ENCODE results near the gene VWA3B. TPM values are rescaled to one million over a fixed set of nuclear protein-coding genes. Genes with fewer than 3 reads are reported as not detected.

The VWA3B gene
- total RNA-seq, 1 donor from 2014 or later: 0.17 TPM

GRCh38 chr2:98205889-98206288 is 118.9 kb downstream of the VWA3B start:
- no peak overlapping the region for H3K4me3 ChIP-seq
- no peak for TF ChIP-seq CTCF (IDR thresholded peaks at IDR 0.05)
- H3K36me3 ChIP-seq: no peaks in the 10 kb centered on the region
- intact Hi-C loops (cut with DNase I): no loop called here
- no peaks in the 10 kb centered on the region for H3K9me3 ChIP-seq
- H3K27ac ChIP-seq: no peak overlapping the region
- DNase-seq: no peak
- H3K4me1 ChIP-seq: no peaks in the 10 kb centered on the region
- H3K27me3 ChIP-seq: peaks cover 1% of the 10 kb centered on the region
- no peak for ATAC-seq

- Histone ChIP-seq H3K27ac (no peak overlapping the region), H3K9me3 (no peaks in the 10 kb centered on the region), H3K4me1 (no peaks in the 10 kb centered on the region), H3K36me3 (no peaks in the 10 kb centered on the region), H3K4me3 (no peak overlapping the region), H3K27me3 (peaks cover 15% of the 10 kb centered on the region)
- DNase-seq: no peak
- TF ChIP-seq CTCF (IDR thresholded peaks at IDR 0.05): no peak
- intact Hi-C loops (cut with DNase I): no loop called here
- ATAC-seq: no peak
Observed at GRCh38 chr2:98212092-98213000, 125.4 kb downstream of the VWA3B start.

- ATAC-seq (no peak), DNase-seq (no peak)
- Histone ChIP-seq H3K4me1 (no peaks in the 10 kb centered on the region), H3K27me3 (peaks cover 6% of the 10 kb centered on the region), H3K36me3 (no peaks in the 10 kb centered on the region), H3K27ac (no peak overlapping the region), H3K9me3 (no peaks in the 10 kb centered on the region), H3K4me3 (no peak overlapping the region)
- intact Hi-C loops (cut with DNase I): no loop called here
- TF ChIP-seq CTCF (IDR thresholded peaks at IDR 0.05): no peak
Observed at GRCh38 chr2:98216616-98217015, 129.6 kb downstream of the VWA3B start.

- ATAC-seq (no peak), DNase-seq (no peak)
- intact Hi-C loops (cut with DNase I): no loop called here
- Histone ChIP-seq H3K4me3 (no peak overlapping the region), H3K4me1 (no peaks in the 10 kb centered on the region), H3K36me3 (no peaks in the 10 kb centered on the region), H3K9me3 (no peaks in the 10 kb centered on the region), H3K27me3 (peaks cover 5% of the 10 kb centered on the region), H3K27ac (no peak overlapping the region)
- no peak for TF ChIP-seq CTCF (IDR thresholded peaks at IDR 0.05)
Observed at GRCh38 chr2:98219152-98219551, 132.2 kb downstream of the VWA3B start.

GRCh38 chr2:98233941-98234340 is 147.0 kb downstream of the VWA3B start:
- DNase-seq (no peak), ATAC-seq (no peak)
- H3K27ac ChIP-seq: no peak overlapping the region
- peaks cover 6% of the 10 kb centered on the region for H3K27me3 ChIP-seq
- no peak overlapping the region for H3K4me3 ChIP-seq
- no peaks in the 10 kb centered on the region for H3K4me1 ChIP-seq
- no peaks in the 10 kb centered on the region for H3K9me3 ChIP-seq
- TF ChIP-seq CTCF (IDR thresholded peaks at IDR 0.05): no peak
- no peaks in the 10 kb centered on the region for H3K36me3 ChIP-seq
- intact Hi-C loops (cut with DNase I): no loop called here

All from upper lobe of right lung (tissue), 1 donor.